Fibroblast of skin of right biceps (primary cell): ENCODE results near the gene KRT71.
A peak's percentile ranks its signal among the peaks of the same experiment; 100 is the strongest.
"Not testable (repeated sequence)": the region's sequence is repeated elsewhere in the genome, so short reads cannot be mapped to it uniquely, and the experiment has no call there.

Experiments used
- DNase-seq: peaks from one replicate; pipeline ENCODE4 v3.0.0-alpha.2; 2013

KRT71 gene

DNA sequence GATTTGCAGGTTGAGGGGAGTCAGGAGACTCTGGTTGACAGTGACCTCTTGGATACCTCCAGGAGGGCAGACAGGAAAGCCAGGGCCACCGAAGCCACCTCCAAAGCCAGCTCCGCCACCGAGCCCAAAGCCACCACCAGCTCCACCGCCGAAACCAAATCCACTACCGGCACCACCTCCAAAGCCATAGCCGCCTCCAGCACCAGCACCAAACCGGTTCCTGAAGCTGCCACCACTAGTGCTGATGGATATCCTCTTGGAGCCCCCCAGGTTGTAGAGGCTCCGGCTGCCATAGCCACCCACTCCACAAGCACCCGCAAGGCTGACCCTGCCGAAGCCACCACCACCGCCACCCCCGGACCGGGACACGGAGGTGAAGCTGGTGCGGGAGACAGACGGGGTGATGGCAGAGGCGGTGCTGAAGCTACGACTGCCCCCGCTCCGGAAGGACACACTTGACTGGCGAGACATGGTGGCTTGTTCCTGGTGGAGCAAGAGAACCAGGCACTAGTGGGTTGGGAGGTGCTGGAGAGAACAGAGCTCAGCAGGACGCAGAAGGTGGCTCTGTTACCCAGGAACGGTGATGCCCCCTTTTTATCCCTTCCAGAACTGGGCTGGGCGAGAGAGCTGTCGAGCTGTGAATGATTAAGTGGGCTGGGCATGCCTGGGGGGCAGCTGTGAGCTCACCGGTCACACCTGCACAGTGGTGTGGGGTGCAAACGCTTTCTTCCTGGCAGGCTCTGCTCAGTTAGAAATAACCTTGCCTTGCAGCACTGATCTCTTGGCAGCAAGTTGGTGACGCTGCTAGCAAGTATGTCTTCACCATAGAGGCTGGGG lies 32.9 kb downstream of the KRT71 start, which contains the start of gene KRT5:
Gene KRT5 (minus strand): TSS at position 569 of the 837 bp plus-strand sequence. CDS start 98 bp downstream, at position 471.
- no peak for DNase-seq

- no peak for DNase-seq
These were observed 33.6 kb downstream of the KRT71 start for GRCh38 chr12:52519387-52519703.

- DNase-seq, result no peak
These were observed 34.2 kb downstream of the KRT71 start for GRCh38 chr12:52518574-52519386.

DNA sequence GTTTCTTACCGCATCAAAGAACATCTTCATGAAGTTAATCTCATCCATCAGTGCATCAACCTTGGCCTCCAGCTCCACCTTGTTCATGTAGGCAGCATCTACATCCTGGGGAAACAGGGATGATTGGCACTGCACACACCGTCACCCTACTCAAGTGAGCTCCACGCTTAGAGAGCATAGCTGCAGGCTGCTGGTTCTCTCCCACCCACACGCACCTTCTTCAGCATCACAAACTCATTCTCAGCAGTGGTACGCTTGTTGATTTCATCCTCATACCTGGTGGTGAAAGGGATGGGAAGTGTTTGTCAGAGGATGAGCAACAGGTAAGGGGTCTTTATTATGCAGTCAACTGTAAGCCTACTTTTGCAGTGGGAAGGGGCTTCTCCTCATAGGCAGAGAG lies 35.1 kb downstream of the KRT71 start:
- DNase-seq, result no peak

DNA sequence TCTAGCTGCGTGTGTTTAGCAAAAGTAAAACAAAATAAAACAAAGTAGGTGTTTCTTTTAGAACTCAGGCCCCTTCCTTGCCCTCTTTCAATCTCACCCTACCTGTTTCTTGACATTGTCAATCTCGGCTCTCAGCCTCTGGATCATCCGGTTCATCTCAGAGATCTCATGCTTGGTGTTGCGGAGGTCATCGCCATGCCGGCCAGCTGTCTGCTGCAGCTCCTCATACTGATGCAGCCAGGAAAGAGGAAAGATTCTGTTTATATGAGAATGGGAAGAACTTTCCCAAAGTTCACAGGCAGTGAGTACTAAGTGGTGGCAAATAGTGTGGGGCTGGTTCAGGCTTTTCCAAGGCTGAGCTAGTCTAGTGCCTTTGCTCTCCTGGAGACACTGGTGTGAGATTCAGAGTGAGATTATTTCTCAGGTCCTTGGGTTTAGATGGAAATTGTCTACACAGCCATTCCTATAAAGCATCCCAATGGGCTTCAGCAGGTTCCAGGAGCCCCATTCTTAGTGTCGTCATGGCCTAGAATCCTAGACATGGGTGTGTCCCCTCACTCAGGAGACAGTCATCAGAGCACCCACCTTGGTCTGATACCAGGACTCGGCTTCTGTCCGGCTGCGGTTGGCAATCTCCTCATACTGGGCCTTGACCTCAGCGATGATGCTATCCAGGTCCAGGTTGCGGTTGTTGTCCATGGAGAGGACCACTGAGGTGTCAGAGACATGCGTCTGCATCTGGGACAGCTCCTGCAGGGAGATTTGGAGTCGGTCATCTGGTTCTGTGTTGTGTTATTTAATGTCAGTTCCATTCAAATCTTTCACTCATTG lies 35.7 kb downstream of the KRT71 start:
- no peak for DNase-seq

DNA sequence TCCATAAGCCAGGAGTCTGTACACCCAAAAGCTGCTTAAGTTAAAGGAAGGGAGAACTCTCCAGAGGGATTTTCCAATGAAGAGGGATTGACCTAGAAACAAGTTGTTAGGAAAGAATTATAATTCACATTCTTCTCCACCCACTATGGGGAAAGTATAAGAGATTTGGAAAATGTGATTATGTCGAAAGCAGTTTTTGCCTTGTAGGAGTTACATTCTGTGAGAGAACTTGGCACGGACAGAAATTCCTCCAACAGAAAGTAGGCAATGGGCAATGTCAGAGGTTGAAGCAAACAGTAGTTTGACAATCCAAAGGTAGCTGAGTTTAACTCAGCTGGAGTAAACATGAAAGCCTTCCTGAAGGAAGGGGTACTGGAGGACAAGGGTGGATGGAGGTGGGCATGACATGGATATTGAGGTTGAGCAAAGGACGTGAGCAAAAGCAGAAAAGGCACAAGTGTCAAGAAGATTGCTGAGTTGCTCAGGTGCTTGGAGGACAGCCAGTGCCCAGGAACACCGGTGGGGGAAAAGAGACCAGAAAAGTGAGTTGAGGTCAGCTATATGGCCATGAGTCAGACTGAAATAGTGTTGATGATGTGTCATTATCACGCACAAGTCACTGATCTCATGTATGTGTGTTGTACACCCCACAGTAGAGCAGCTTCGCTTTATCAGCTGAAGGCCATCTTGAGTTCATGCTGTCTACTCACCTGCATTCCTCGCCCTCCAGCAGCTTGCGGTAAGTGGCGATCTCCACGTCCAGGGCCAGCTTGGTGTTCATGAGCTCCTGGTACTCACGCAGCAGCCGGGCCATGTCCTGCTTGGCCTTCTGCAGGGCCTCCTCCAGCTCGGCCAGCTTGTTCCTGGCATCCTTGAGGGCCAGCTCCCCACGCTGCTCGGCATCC lies 36.8 kb downstream of the KRT71 start:
- DNase-seq, result peak; percentile 22

GRCh38 chr12:52515319-52515646 lies 37.7 kb downstream of the KRT71 start:
- DNase-seq, result no peak

DNA sequence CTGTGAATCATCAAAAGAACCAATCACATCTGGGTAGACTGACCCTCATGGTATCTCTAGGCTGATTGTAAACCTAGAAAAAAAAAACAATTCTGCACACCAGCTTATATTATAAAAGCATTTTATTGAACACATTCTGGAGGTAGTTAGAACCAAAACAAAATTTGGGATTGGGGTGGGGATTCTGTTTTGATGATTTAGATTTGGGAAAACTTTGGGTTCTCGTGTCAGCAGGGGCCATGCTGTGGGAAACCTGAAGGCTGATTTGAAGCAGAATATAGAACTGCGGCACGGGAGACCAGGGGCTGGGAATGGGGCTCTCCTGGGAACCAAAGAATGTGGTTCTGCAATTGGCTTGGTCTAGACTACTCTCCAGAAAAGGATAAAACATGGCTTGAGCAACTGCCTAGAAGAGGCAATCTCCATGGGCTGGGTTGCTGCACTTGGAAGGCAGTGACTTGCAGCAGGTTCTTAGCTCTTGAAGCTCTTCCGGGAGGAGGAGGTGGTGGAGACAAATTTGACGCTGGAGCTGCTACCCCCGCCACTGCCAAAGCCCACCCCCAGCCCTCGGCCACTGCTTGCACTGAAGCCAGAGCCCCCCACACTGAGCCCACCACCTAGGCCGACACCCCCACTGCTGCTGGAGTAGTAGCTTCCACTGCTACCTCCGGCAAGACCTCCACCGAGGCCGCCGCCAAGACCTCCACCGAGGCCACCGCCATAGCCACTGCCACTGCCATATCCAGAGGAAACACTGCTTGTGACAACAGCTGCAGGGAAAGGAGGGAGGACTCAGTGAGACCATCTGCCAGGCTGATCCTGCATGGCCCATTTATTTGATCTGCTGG lies 38.2 kb downstream of the KRT71 start:
- DNase-seq, result no peak

DNA sequence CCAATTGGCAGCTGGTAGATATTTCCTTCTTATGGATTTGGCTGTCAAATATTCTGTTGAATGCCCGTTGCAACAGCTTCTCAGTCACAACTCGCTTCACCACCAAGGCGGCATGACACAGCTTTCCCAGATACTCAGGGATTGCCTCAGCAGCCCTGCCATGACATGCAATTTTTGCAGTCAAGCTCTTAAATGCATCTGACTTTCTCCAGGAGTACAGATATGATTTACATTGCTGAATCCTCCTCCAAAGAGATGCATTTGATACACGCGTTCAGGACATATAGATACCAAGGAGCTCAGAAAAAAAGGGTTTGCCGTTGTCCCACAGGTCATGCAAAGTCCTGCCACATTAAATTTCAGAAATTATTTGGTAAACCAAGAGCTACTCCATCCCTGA lies 39.2 kb downstream of the KRT71 start:
- DNase-seq, result no peak

- DNase-seq, result no peak
These were observed 44.7 kb downstream of the KRT71 start for GRCh38 chr12:52508211-52508610.

- peak; percentile 64 for DNase-seq
These were observed 45.9 kb downstream of the KRT71 start for GRCh38 chr12:52506858-52507715.

DNA sequence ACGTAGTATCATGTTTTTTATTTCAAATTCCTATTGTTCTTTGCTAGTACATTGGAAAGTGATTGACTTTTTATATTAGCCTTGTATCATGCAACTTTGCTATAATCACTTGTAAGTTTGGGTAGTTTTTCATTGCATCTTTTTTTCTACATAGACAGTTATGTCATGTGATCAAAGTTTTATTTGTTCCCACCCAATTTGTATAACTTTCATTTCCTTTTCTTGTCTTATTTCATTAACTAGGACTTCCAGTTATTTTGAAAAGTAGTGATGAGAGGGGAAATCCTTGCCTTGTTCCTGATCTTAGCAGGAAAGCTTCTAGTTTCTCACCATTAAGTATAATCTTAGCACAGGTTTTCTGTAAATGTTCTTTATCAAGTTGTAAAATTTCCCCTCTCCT lies 50.1 kb downstream of the KRT71 start:
- no peak for DNase-seq

GRCh38 chr12:52501490-52501889 lies 51.5 kb downstream of the KRT71 start:
- DNase-seq, result no peak

DNA sequence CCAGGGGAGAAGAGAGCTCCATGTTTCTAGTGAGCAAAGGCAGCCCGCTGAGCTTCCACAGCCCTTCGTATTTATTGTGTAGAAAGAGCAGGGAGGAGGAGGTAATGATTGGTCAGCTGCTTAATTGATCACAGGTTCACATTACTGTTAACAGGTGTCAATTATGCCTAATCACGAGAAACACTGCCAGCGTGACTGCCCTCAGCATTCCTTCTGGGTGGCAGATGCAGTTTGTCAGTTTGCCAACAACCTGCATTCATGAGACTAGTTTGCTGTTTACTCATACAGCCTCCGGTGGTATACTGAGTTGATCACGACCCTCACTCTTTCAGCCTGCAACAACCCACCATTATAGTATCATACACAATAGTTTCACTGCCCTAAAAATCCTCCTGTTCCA lies 52.4 kb downstream of the KRT71 start:
- not testable (repeated sequence) for DNase-seq

GRCh38 chr12:52499806-52500560 lies 53.0 kb downstream of the KRT71 start:
- DNase-seq, result peak; percentile 58

DNA sequence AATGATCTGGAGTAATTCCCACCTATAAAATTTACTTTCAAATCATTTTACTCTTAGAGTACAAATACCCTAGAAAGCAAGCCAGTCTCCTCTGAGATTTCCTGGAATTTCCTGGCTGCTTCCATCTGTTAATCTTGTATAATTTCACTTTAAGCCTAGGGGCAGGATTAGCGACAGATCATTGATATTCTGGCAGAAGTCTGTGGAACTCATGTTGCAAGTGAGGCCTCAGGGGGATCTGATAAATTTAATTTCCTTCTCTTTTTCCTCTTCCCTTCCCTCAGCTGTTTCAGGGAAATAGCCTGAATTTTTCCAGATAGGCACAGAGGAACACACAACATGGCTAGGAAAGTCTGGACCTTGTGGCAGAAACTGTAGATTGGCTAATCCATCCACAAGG lies 54.0 kb downstream of the KRT71 start:
- DNase-seq, result no peak

DNA sequence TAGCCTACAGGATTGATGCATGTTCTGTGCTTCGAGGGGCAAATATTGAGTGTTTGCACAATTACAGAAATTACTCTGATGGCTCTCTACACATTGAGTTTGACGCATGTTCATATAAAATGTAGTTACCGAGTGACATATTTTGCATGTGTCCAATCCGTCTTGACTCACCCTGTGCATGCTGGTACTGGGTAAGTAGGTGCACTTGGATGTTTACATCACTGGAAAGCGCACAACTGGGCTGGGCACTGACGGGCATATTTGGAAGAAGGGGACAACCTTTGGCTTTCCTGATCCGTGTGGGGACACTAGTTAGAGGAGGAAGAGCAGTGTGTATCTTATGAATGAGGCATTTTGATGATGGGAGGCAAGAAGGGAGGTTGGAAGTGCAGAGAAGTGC lies 55.0 kb downstream of the KRT71 start:
- DNase-seq, result no peak

DNA sequence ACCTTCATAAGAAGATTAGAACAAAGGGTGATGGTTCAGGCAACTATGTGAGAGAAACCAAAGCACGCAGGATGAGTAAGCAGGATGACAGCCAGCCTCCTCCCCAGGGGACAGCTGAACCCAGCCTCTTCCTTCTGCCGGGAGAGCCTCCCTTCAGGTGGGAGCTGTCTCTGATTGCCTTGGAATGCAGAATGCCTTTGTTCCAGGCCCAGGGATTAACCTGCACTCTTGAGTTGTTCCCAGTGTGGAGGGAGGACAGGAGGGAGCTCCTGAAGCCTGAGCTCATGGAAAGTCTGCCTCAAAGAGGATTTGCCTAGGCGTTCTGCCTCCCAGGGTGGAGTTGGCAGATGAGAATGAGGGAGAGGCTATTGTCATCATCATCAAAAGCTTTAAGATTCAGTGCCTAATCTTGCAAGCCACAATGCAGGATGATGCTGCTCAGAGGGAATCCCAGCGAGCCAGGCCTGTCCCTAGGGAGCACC lies 56.3 kb downstream of the KRT71 start:
- peak; percentile 91 for DNase-seq

GRCh38 chr12:52496054-52496453 lies 56.9 kb downstream of the KRT71 start:
- DNase-seq, result peak; percentile 10
